GM12864 (cell line): ENCODE results near the gene GABRB1.

ENCODE experiments used
- DNase-seq: peaks from one replicate; pipeline ENCODE4 v3.0.0-alpha.2; 2011; ENCODE audit warnings: low read depth
- H3K4me3 ChIP-seq: 2 replicates; pipeline ENCODE4 v1.5.1; 2011; ENCODE audit warnings: mild to moderate bottlenecking, low read depth, low read length, control low read depth
- CTCF ChIP-seq: IDR thresholded peaks from 2 replicates; pipeline ENCODE4 v1.5.1; 2011; ENCODE audit warnings: low read depth, mild to moderate bottlenecking, moderate library complexity, low read length, control low read depth, inconsistent platforms; ENCODE audit errors: missing control alignments

The GABRB1 gene

DNA sequence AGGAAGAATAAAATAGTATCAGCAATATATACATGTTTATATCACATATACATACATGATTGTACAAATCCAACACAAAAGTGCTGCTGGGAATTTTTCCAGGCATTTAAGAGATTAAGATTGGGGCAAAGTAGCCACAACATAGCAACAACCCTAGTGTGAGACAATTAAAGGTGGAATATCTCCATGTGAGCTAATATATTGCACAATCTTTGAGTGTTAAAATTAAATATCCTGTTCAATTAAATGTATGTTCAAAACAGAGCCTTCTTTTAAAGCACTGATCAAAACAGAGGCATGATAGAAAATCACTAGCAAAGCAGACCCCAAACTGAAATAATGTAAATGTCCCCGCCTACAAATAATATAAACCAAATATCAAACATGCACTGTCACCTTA lies 97.6 kb downstream of the GABRB1 start:
- no peak for TF ChIP-seq CTCF
- DNase-seq, result no peak
- H3K4me3 ChIP-seq, result no peak overlapping the region

DNA sequence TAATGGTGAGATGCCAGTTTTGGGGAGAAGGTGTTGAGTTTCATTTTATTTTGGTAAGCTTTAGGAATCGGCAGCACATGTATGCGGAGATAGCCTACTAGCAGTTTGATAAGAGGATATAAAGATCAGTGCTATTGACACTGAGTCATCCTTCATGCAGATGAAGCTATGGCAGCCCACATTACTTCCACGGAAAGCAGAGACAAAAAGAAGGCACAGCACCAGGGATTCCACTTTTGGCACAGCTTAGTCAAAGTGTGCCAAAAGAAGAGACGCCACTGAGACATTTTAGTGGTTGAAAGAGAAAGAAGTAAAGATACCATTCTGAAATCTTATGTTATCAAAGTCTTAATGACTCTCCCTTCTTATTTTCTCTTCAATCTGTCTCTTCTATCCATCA lies 103.8 kb downstream of the GABRB1 start:
- H3K4me3 ChIP-seq, result no peak overlapping the region
- no peak for DNase-seq
- TF ChIP-seq CTCF, result no peak

- H3K4me3 ChIP-seq, result no peak overlapping the region
- DNase-seq, result no peak
- no peak for TF ChIP-seq CTCF
Measured at GRCh38 chr4:47143261-47143660, 111.9 kb downstream of the GABRB1 start.

DNA sequence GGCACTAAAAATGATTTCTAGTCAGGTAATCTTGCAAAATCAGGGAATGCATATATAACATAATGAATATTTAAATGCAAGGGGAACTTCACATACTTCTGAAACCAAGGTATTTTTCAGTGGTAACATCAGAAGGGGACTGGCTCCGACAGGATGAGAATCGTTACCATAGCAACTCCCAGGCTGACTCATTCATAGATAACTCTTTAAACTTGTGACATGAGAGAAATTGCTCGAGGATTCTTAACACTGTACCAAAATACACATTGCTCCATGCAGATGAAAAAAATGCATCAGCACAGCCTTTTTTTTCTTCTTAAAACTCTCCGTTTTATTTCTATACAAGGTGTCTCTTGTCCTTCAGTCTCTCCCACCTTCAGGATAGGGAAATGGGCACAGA lies 114.3 kb downstream of the GABRB1 start:
- TF ChIP-seq CTCF, result no peak
- H3K4me3 ChIP-seq, result no peak overlapping the region
- DNase-seq, result peak; percentile 66

DNA sequence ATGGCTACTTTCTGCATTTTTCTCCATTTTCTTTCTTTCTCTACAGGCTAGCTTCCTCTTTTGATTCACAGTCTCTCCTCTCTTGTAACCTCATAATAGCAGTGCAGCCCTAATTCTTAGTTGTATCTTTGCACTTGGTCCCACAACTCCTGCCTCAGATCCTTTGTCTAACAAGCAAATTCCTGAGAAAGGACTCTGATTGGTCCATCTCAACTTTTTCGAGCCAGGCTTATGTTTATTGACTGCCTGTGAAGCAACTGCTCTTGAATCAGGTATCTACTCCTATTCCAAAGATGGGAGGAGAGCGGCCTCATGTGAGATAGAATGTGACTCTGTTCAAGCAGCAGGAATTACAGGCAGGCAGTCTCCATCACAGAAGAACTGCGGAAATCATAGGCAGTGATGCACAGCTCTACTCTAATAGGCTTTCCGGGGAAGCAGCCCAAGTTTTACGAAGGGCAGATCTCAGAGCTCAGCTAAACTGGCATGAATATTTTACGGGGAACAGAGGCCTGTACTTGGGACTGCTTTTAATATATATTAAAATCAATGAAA lies 123.5 kb downstream of the GABRB1 start:
- no peak for DNase-seq
- no peak for TF ChIP-seq CTCF
- H3K4me3 ChIP-seq, result no peak overlapping the region

GRCh38 chr4:47155919-47156318 lies 124.6 kb downstream of the GABRB1 start:
- no peak for DNase-seq
- no peak for TF ChIP-seq CTCF
- no peak overlapping the region for H3K4me3 ChIP-seq

DNA sequence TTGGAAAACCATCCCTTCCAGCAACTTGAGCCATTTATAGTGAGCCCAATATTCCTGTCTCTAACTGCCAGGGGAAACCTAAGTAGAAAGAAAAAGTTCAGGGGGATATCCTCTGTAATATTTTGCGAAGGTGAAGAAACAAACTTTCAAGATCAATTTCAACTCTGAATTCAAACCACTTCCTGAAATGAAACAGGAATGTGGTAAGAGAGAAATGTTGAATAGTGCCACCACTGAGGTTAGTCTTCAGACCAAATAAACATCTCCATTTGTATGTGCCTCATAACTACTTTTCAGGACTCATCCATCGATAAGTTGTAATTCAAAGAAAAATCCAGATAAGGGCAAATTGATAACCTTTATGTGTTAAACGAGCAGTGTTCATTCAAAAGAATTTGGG lies 128.7 kb downstream of the GABRB1 start:
- no peak for TF ChIP-seq CTCF
- no peak overlapping the region for H3K4me3 ChIP-seq
- DNase-seq, result no peak
